Epithelial cell of esophagus (primary cell): ENCODE measurements around the gene RUSF1.

Source experiments
- DNase-seq: peaks from one replicate; pipeline ENCODE4 v3.0.0; 2010; ENCODE audit warnings: low read depth
- H3K4me3 ChIP-seq: 2 replicates; pipeline ENCODE4 v1.5.1; 2011; ENCODE audit warnings: mild to moderate bottlenecking, low read length, control low read depth
- TF ChIP-seq, protein P1 (sequence below): IDR thresholded peaks from 2 replicates; pipeline ENCODE4 v1.5.1; 2011; ENCODE audit warnings: low read depth, mild to moderate bottlenecking, low read length, control low read depth, inconsistent platforms; ENCODE audit not compliant: insufficient read depth; ENCODE audit errors: missing control alignments

Gene RUSF1

DNA sequence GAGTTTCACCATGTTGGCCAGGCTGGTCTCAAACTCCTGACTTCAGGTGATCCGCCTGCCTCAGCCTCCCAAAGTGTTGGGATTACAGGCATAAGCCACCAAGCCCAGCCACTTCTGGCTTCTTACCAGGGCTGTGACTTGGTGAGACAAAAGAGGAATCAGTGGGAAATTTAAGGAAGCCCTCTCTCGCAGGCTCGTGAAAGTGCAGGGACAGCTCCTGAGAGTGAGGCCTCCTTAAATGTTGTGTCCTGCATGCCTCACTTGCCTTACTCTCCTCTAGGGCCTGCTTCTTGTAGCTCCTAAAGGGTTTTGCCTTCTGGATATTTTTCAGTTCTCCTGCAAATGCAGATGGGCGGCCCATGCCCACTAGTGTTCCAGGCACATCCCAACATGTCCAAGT, 24.7 kb upstream of the RUSF1 start:
- DNase-seq: no peak
- no peak overlapping the region for H3K4me3 ChIP-seq
- TF ChIP-seq, protein P1, sequence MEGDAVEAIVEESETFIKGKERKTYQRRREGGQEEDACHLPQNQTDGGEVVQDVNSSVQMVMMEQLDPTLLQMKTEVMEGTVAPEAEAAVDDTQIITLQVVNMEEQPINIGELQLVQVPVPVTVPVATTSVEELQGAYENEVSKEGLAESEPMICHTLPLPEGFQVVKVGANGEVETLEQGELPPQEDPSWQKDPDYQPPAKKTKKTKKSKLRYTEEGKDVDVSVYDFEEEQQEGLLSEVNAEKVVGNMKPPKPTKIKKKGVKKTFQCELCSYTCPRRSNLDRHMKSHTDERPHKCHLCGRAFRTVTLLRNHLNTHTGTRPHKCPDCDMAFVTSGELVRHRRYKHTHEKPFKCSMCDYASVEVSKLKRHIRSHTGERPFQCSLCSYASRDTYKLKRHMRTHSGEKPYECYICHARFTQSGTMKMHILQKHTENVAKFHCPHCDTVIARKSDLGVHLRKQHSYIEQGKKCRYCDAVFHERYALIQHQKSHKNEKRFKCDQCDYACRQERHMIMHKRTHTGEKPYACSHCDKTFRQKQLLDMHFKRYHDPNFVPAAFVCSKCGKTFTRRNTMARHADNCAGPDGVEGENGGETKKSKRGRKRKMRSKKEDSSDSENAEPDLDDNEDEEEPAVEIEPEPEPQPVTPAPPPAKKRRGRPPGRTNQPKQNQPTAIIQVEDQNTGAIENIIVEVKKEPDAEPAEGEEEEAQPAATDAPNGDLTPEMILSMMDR: no peak

DNA sequence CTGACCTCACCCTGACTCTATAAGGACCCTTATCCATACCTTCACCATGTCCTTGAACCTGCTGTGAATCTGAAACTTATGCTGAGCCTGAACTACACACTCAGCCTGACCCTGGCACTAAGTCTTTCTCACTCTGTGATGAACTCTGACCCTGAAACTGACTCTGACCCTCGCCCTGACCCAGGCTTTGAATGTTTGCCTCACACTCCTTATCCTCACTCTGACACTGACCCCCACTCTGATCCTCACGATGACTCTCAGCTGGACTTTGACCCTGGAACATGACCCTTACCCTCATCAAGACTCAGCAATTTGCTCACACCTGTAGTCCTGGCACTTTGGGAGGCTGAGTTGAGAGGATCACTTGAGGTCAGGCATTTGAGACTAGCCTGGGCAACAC, 23.9 kb upstream of the RUSF1 start:
- TF ChIP-seq, protein P1: no peak
- no peak overlapping the region for H3K4me3 ChIP-seq
- no peak for DNase-seq

DNA sequence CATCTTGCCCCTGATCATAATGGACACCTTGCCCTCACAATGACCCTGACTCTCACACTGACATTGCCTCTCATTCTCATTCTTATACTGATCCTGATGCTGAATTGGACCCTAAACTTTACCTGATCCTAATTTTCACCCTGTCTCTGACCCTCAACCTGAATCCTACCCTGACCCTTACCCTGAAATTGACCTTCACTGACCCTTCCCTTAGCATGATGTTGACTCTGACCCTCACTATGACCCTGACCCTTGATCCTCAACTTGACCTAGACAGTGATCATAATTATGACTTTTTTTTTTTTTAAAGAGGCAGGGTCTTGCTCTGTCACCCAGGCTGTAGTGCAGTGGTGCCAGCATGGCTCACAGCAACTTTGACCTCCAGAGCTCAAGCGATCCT, 22.9 kb upstream of the RUSF1 start:
- TF ChIP-seq, protein P1: no peak
- no peak for DNase-seq
- H3K4me3 ChIP-seq: no peak overlapping the region

DNA sequence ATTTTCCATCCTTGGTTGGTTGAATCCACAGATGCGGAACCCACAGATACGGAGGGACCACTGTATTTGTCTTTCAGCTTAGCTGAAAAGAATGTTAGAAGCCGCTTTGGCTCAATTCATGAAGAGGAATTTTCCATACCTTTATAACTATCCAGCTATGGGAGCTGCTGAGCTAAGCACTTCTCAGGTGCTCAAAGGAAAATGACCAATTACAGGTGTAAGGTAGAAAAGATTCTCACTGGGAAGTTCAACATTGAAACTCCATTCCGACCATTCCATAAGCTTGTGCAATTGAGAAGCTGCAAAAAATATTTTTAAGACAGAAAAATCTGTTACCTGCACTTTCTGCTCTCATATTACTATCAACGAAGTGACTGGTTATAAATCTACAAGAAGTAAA, 22.2 kb upstream of the RUSF1 start:
- no peak overlapping the region for H3K4me3 ChIP-seq

DNA sequence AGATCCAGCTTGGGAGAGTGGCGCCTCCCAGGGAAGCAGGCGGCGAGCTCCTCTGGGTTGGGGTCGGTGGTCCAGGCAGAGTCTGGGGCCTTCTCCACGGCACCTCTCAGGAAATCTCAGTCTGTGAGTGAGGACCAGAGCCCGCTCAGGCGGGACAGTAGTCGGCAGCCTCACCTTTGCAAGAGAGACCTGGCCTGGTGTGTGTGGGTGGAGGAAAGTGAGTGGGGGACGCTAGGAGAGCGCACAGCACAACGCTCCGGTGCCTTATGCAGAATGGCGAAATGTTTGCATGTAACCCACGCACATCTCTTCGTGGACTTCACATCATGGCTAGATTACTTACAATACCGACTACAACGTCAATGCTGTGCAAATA, 21.7 kb upstream of the RUSF1 start:
- H3K4me3 ChIP-seq: no peak overlapping the region
- DNase-seq: no peak
- TF ChIP-seq, protein P1: no peak

More for the DNA sequence above, 22.2 kb upstream of the RUSF1 start:
- no peak for DNase-seq
- TF ChIP-seq, protein P1: no peak

DNA sequence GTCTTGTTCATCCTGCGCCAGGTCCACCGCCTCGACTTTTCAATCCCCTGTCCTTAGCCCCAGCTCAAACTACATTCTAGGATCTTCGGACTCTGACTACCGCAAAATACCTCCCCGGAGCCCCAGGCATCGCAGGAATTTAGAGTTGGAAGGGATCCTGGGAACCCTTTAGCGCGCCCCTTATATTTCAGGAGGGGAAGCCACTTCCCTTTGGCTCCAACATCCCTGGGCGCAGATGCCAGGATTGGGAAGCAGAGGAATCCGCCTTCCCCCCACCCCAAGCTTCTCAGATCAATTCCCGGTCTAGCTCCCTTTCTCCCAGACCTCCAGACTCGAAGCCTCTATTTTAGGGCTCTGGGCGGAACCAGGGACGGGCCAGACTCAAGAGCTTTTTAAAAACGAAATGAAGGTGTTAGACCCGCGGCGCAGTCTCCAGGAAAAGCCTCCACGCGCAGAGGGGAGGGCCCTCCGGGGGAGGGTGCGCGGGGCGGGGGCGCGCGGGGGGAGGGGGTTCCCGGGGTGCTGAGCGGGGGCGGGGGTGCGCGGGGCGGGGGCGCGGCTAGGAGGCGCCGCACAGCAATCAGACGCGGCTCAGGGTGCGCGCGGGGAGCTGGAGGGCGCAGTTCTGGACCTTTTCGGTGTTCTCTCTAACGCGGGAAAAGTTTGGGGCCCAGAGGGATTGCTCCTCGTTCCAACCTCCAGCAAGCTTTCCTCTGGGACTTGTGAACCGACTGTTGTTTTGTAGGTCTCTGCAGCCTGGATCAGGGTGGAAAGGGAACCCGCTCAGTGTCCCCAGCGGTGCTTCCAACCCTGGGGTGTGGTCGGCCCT, 21.1 kb upstream of the RUSF1 start:
- TF ChIP-seq, protein P1: no peak
- H3K4me3 ChIP-seq: no peak overlapping the region
- no peak for DNase-seq
